CD4-positive, alpha-beta T cell treated with Interleukin-17A for 4 hours (primary cell): ENCODE data around the gene PLEKHA3.
"Not testable (repeated sequence)": the region's sequence is repeated elsewhere in the genome, so short reads cannot be mapped to it uniquely, and the experiment has no call there.

Experiments used
- DNase-seq: peaks from one replicate; pipeline ENCODE4 v3.0.0-alpha.2; 2020; ENCODE audit warnings: mixed read lengths

PLEKHA3 gene

GRCh38 chr2:178479275-178479616 is 1.0 kb upstream of the PLEKHA3 start:
- DNase-seq, result no peak

- no peak for DNase-seq
These were observed 465 bp upstream of the PLEKHA3 start for GRCh38 chr2:178479758-178480226.

- peak; percentile 9 for DNase-seq
These were observed 2.2 kb downstream of the PLEKHA3 start for GRCh38 chr2:178482437-178482836.

- DNase-seq, result no peak
These were observed 4.2 kb downstream of the PLEKHA3 start for GRCh38 chr2:178484245-178485041.

GRCh38 chr2:178485356-178485755 is 5.1 kb downstream of the PLEKHA3 start:
- DNase-seq, result no peak

GRCh38 chr2:178491612-178492011 is 11.4 kb downstream of the PLEKHA3 start:
- DNase-seq, result no peak

GRCh38 chr2:178496049-178496448 is 15.8 kb downstream of the PLEKHA3 start:
- DNase-seq, result no peak

GRCh38 chr2:178498137-178498536 is 17.9 kb downstream of the PLEKHA3 start:
- DNase-seq, result no peak

GRCh38 chr2:178499640-178500039 is 19.4 kb downstream of the PLEKHA3 start:
- no peak for DNase-seq

- no peak for DNase-seq
These were observed 22.5 kb downstream of the PLEKHA3 start for GRCh38 chr2:178502751-178503150.

GRCh38 chr2:178506101-178506500 is 25.8 kb downstream of the PLEKHA3 start:
- DNase-seq, result no peak

- DNase-seq, result no peak
These were observed 26.3 kb downstream of the PLEKHA3 start for GRCh38 chr2:178506524-178506923.

- DNase-seq, result no peak
These were observed 26.7 kb downstream of the PLEKHA3 start for GRCh38 chr2:178506949-178507348.

- DNase-seq, result no peak
These were observed 28.4 kb downstream of the PLEKHA3 start for GRCh38 chr2:178508646-178509045.

- no peak for DNase-seq
These were observed 30.1 kb downstream of the PLEKHA3 start for GRCh38 chr2:178510384-178510783.

- DNase-seq, result no peak
These were observed 32.2 kb downstream of the PLEKHA3 start for GRCh38 chr2:178512484-178512883.

GRCh38 chr2:178513876-178514275 is 33.6 kb downstream of the PLEKHA3 start:
- no peak for DNase-seq

GRCh38 chr2:178514664-178515063 is 34.4 kb downstream of the PLEKHA3 start:
- peak; percentile 31 for DNase-seq

- DNase-seq, result no peak
These were observed 37.2 kb downstream of the PLEKHA3 start for GRCh38 chr2:178517496-178517895.

GRCh38 chr2:178521304-178522150 is 41.3 kb downstream of the PLEKHA3 start:
- no peak for DNase-seq

GRCh38 chr2:178522950-178523595 is 42.8 kb downstream of the PLEKHA3 start:
- peak; percentile 86 for DNase-seq

- no peak for DNase-seq
These were observed 43.4 kb downstream of the PLEKHA3 start for GRCh38 chr2:178523596-178524134.

- DNase-seq, result not testable (repeated sequence)
These were observed 44.8 kb downstream of the PLEKHA3 start for GRCh38 chr2:178525010-178525409.
